Suprapubic skin (tissue), 4 donors: ENCODE results near the gene AKAP12. TPM values are rescaled to one million over a fixed set of nuclear protein-coding genes. Genes with fewer than 3 reads are reported as not detected.

Source experiments
- DNase-seq, 2 donors: peaks; one replicate each; pipeline ENCODE4 v3.0.0-alpha.2; 2019; ENCODE audit warnings: low spot score in 2 of 2
- H3K27ac ChIP-seq: fragments of 200-600 bp; sonication (generic); one replicate; pipeline ENCODE4 v1.5.1; 2019
- H3K27me3 ChIP-seq: fragments of 200-600 bp; sonication (generic); one replicate; pipeline ENCODE4 v1.5.1; 2019
- H3K36me3 ChIP-seq: fragments of 200-600 bp; sonication (generic); one replicate; pipeline ENCODE4 v1.5.1; 2019
- H3K4me1 ChIP-seq: fragments of 200-600 bp; sonication (generic); one replicate; pipeline ENCODE4 v1.5.1; 2019
- H3K4me3 ChIP-seq: fragments of 200-600 bp; sonication (generic); one replicate; pipeline ENCODE4 v1.5.1; 2019; ENCODE audit warnings: mild to moderate bottlenecking
- H3K9me3 ChIP-seq: fragments of 200-600 bp; sonication (generic); one replicate; pipeline ENCODE4 v1.5.1; 2019
- EP300 ChIP-seq: sonication (generic); formaldehyde crosslinking; IDR thresholded peaks from one replicate; pipeline ENCODE4 v1.6.1; 2017; ENCODE audit warnings: antibody characterized with exemption
- POLR2A ChIP-seq, 2 donors: fragments of 450-650 bp; IDR thresholded peaks; one replicate each; pipeline ENCODE4 v1.6.1; 2017; ENCODE audit warnings: antibody characterized with exemption in 2 of 2, mild to moderate bottlenecking in 2 of 2, moderate library complexity in 2 of 2
- POLR2AphosphoS5 ChIP-seq, 3 donors: sonication (generic); formaldehyde crosslinking; IDR thresholded peaks; one replicate each; pipeline ENCODE4 v1.6.1; 2017; ENCODE audit warnings: antibody characterized with exemption in 3 of 3
- WGBS: methylation state at CpG from one replicate; pipeline ENCODE4 v1.1.5; 2018; 5-methylcytosine and 5-hydroxymethylcytosine counted together
- total RNA-seq, 4 donors: library from RNA; depleted of rRNA; stranded (reverse); fragments of >200 nt; gene quantifications; one replicate each; pipeline ENCODE4 v1.1.0, GENCODE V29; 2016
- TF ChIP-seq, protein P1 (sequence below), 2 donors: fragments of 200-600 bp in 1 of 2; fragments of 450-650 bp in 1 of 2; sonication (generic) in 1 of 2; IDR thresholded peaks; one replicate each; pipeline ENCODE4 v1.5.1; 2016 to 2019; ENCODE audit warnings: antibody characterized with exemption in 2 of 2, mild to moderate bottlenecking in 1 of 2, moderate library complexity in 1 of 2

Gene AKAP12
- total RNA-seq, 4 donors from 2014 or later, result 7.2 to 20.1 (median 11.9) TPM

DNA sequence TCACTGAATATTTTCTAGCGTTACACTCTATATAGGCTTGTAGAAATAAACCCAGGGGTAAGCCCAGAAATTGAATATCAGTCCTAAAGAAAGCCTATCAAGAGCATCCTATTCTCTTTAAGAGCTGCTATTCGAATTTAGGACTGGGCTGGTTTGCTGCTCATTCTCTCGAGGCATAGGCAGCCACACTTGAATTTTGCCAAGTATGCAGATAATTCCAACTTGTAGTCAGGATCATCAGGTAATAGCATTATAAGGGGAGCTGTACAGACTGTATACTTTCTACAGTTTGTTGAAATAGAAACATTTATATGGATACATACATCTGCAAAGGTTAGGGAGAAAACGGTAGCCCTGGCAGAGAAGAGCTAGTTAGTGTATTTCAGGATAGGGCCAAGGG lies 153.6 kb downstream of the AKAP12 start:
- no peaks in the 10 kb centered on the region for H3K27me3 ChIP-seq
- H3K9me3 ChIP-seq, result no peaks in the 10 kb centered on the region
- no peak for TF ChIP-seq POLR2A (IDR thresholded peaks at IDR 0.05)
- TF ChIP-seq, protein P1, sequence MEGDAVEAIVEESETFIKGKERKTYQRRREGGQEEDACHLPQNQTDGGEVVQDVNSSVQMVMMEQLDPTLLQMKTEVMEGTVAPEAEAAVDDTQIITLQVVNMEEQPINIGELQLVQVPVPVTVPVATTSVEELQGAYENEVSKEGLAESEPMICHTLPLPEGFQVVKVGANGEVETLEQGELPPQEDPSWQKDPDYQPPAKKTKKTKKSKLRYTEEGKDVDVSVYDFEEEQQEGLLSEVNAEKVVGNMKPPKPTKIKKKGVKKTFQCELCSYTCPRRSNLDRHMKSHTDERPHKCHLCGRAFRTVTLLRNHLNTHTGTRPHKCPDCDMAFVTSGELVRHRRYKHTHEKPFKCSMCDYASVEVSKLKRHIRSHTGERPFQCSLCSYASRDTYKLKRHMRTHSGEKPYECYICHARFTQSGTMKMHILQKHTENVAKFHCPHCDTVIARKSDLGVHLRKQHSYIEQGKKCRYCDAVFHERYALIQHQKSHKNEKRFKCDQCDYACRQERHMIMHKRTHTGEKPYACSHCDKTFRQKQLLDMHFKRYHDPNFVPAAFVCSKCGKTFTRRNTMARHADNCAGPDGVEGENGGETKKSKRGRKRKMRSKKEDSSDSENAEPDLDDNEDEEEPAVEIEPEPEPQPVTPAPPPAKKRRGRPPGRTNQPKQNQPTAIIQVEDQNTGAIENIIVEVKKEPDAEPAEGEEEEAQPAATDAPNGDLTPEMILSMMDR (IDR thresholded peaks at IDR 0.05), result no peak
- no peak for TF ChIP-seq EP300
- TF ChIP-seq POLR2AphosphoS5 (IDR thresholded peaks at IDR 0.05), result no peak
- no peaks in the 10 kb centered on the region for H3K36me3 ChIP-seq
- WGBS, result 47% methylated on average over 4 of the region's 4 CpGs
- no peak for DNase-seq
- H3K27ac ChIP-seq, result no peak overlapping the region
- no peak overlapping the region for H3K4me3 ChIP-seq
- H3K4me1 ChIP-seq, result peaks cover 54% of the 10 kb centered on the region

DNA sequence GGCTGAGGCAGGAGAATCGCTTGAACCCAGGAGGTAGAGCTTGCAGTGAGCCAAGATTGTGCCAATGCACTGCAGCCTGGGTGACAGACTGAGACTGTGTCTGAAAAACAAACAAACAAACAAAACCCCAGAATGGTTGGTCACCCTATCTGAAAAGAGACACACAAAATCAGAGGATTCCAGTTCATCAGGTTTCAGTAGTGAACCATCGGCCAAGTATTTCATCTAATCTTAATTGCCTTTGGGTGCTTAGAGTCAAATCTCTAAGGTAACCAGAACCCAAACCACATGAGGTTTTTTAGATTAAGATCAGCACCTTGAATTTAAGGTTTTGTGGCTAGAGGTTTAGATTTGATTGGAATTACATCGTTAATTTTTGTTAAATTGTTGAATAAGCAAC lies 159.9 kb downstream of the AKAP12 start:
- 48% methylated on average over 3 of the region's 3 CpGs for WGBS

DNA sequence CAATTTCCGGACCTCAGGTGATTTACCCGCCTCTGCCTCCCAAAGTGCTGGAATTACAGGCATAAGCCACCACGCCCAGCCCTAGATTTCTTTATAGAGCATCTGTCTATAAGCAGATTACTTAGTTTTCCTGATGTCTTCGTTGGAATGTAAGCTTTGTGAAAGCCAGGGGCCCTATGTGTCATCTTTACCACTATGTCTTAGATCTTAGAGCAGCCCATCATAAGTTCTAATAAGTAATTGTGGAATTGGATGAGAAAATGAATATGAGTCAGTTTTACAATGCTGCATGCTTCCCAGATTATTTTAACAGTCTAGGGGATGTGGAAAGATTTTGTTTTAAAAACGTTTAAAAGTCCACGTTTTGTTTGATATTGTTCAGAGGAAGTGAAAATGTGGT lies 160.7 kb downstream of the AKAP12 start:
- Histone ChIP-seq H3K4me1 (peaks cover 23% of the 10 kb centered on the region), H3K27ac (no peak overlapping the region), H3K36me3 (peaks cover 12% of the 10 kb centered on the region)

More for the DNA sequence above, 159.9 kb downstream of the AKAP12 start:
- DNase-seq, result no peak
- Histone ChIP-seq H3K27ac (no peak overlapping the region), H3K9me3 (no peaks in the 10 kb centered on the region), H3K36me3 (peaks cover 11% of the 10 kb centered on the region), H3K4me3 (no peak overlapping the region), H3K27me3 (no peaks in the 10 kb centered on the region), H3K4me1 (peaks cover 28% of the 10 kb centered on the region)
- TF ChIP-seq, protein P1 (IDR thresholded peaks at IDR 0.05), result no peak
- TF ChIP-seq EP300 (no peak), POLR2AphosphoS5 (IDR thresholded peaks at IDR 0.05) (no peak), POLR2A (IDR thresholded peaks at IDR 0.05) (no peak)

DNA sequence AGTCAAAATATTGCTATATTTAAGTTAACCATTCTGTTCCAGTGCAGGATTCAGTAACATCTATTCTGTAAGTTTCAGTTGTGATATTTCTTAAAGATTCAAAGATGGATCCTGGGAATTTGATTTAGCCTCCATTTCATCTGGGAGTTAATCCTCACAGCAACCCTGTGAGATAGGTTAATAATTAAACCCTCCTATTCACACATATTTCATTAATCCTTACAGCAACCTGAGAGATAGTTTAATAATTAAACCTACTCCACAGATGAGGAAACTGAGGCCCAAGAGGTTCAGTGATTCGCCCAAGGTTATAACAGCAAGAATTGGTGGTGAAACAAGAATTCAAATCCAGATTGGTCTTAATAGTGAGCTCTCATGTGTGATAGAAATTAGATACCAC lies 162.5 kb downstream of the AKAP12 start:
- TF ChIP-seq EP300, result no peak
- TF ChIP-seq POLR2AphosphoS5 (IDR thresholded peaks at IDR 0.05), result no peak
- TF ChIP-seq, protein P1 (IDR thresholded peaks at IDR 0.05), result no peak
- no peak for TF ChIP-seq POLR2A (IDR thresholded peaks at IDR 0.05)
- Histone ChIP-seq H3K4me1 (peaks cover 14% of the 10 kb centered on the region), H3K36me3 (peaks cover 12% of the 10 kb centered on the region), H3K9me3 (no peaks in the 10 kb centered on the region), H3K4me3 (no peak overlapping the region), H3K27ac (no peak overlapping the region), H3K27me3 (no peaks in the 10 kb centered on the region)
- WGBS, result 97% methylated on average over 1 of the region's 1 CpG
- DNase-seq, result no peak

More for the DNA sequence above, 160.7 kb downstream of the AKAP12 start:
- TF ChIP-seq POLR2A (IDR thresholded peaks at IDR 0.05), result no peak
- TF ChIP-seq POLR2AphosphoS5 (IDR thresholded peaks at IDR 0.05), result no peak
- no peak for TF ChIP-seq EP300
- TF ChIP-seq, protein P1 (IDR thresholded peaks at IDR 0.05), result no peak
- Histone ChIP-seq H3K27me3 (no peaks in the 10 kb centered on the region), H3K4me3 (no peak overlapping the region), H3K9me3 (no peaks in the 10 kb centered on the region)
- DNase-seq, result no peak
- WGBS, result 68% methylated on average over 6 of the region's 6 CpGs

DNA sequence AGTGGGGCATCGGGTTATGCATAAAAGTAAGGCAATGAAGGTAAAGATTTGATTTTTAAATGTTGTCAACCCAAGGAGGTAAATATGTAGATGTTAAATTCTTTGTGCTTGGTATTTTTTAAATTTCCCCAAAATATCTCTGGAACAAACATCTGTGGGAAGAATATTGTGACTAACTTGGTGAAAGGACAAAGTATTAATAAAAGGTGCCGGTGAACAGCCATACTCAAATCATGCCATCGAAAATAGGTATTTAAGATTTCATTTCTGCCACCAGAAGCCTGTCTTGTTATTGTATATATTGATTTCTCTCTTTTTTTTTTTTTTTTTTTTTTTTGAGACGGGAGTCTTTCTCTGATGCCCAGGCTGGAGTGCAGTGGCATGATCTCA lies 164.1 kb downstream of the AKAP12 start:
- H3K4me1 ChIP-seq, result peaks cover 14% of the 10 kb centered on the region
- H3K9me3 ChIP-seq, result no peaks in the 10 kb centered on the region
- WGBS, result 80% methylated on average over 4 of the region's 4 CpGs
- peaks cover 22% of the 10 kb centered on the region for H3K36me3 ChIP-seq
- no peak for DNase-seq
- H3K4me3 ChIP-seq, result no peak overlapping the region
- TF ChIP-seq EP300, result no peak
- TF ChIP-seq POLR2AphosphoS5 (IDR thresholded peaks at IDR 0.05), result no peak
- no peak for TF ChIP-seq POLR2A (IDR thresholded peaks at IDR 0.05)
- TF ChIP-seq, protein P1 (IDR thresholded peaks at IDR 0.05), result no peak
- H3K27me3 ChIP-seq, result no peaks in the 10 kb centered on the region
- no peak overlapping the region for H3K27ac ChIP-seq

Other genes starting within 250 kb of the AKAP12 start
- gene ZBTB2, start 151.6 kb downstream of the AKAP12 start, total RNA-seq, result 10 to 100 TPM in 3 of 4 donors, 1 to 10 TPM in 1; 9.5 to 17.5 (median 13.0) TPM
- 10 to 100 TPM; 11.7 to 25.7 (median 12.8) TPM for gene RMND1, start 212.2 kb downstream of the AKAP12 start, total RNA-seq